Coronary artery (tissue), 2 donors: ENCODE results near the gene MIA.
"Not testable (repeated sequence)": the region's sequence is repeated elsewhere in the genome, so short reads cannot be mapped to it uniquely, and the experiment has no call there.

Experiments used
- DNase-seq: peaks from one replicate; pipeline ENCODE4 v3.0.0-alpha.2; 2017; ENCODE audit warnings: low spot score
- H3K27ac ChIP-seq, 2 donors: fragments of 200-600 bp; sonication (generic); one replicate each; pipeline ENCODE4 v1.5.1; 2016 to 2019
- H3K4me3 ChIP-seq: fragments of 200-600 bp; sonication (generic); 2 replicates; pipeline ENCODE4 v1.5.1; 2016; ENCODE audit warnings: mild to moderate bottlenecking, moderate library complexity
- CTCF ChIP-seq: fragments of 200-600 bp; sonication (generic); IDR thresholded peaks from one replicate; pipeline ENCODE4 v1.5.1; 2019; ENCODE audit warnings: antibody characterized with exemption

Gene MIA

GRCh38 chr19:40819479-40820234 lies 44.3 kb downstream of the MIA start:
- H3K27ac ChIP-seq, result peak overlapping the region in 1 of 2 donors; percentile 63
- not testable (repeated sequence) for DNase-seq, H3K4me3 ChIP-seq
- peak; percentile 75 for TF ChIP-seq CTCF

GRCh38 chr19:40822161-40822560 lies 46.8 kb downstream of the MIA start:
- no peak overlapping the region for H3K4me3 ChIP-seq
- peak overlapping the region in 1 of 2 donors; percentile 45 for H3K27ac ChIP-seq
- no peak for TF ChIP-seq CTCF
- no peak for DNase-seq

- DNase-seq, result not testable (repeated sequence)
- Histone ChIP-seq H3K4me3 (peak overlapping the region; percentile 17), H3K27ac (peak overlapping the region in 1 of 2 donors; percentile 45)
Observed at GRCh38 chr19:40822704-40823553, 47.6 kb downstream of the MIA start.

GRCh38 chr19:40824916-40825315 lies 49.6 kb downstream of the MIA start:
- H3K27ac ChIP-seq, DNase-seq, H3K4me3 ChIP-seq: not testable (repeated sequence)

- not testable (repeated sequence) for DNase-seq, H3K4me3 ChIP-seq
Observed at GRCh38 chr19:40825460-40826095, 50.3 kb downstream of the MIA start.

GRCh38 chr19:40826312-40826698 lies 51.0 kb downstream of the MIA start:
- not testable (repeated sequence) for H3K27ac ChIP-seq, H3K4me3 ChIP-seq, DNase-seq

More at GRCh38 chr19:40825460-40826095, 50.3 kb downstream of the MIA start:
- H3K27ac ChIP-seq, result not testable (repeated sequence)

GRCh38 chr19:40826699-40827385 lies 51.5 kb downstream of the MIA start:
- not testable (repeated sequence) for H3K4me3 ChIP-seq, H3K27ac ChIP-seq, DNase-seq
